ENCODE results near the gene UACA.
"Not testable (repeated sequence)": the region's sequence is repeated elsewhere in the genome, so short reads cannot be mapped to it uniquely, and the experiment has no call there.

UACA gene

DNA sequence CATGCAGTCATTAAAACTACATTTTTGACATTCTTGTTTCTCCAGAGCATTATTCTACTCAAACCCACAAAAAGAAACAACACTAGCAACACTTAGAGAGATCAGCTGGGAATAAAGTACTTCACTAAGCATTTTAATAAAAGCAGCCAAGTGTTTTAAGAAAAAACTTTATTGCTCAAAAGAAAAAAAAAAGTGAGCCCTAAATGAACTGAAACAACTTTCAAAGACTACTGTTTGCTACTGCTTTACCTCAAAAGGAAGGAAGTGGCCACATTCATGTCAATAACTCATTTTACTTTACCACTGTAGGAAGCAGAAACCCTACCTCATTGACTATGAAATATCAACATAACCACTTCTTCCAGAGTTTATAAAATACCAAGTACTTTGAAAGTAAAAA lies 91.3 kb downstream of the UACA start:
- FAIRE-seq (no peak), DNase-seq (ENCODE audit: low spot score) (no peak)

DNA sequence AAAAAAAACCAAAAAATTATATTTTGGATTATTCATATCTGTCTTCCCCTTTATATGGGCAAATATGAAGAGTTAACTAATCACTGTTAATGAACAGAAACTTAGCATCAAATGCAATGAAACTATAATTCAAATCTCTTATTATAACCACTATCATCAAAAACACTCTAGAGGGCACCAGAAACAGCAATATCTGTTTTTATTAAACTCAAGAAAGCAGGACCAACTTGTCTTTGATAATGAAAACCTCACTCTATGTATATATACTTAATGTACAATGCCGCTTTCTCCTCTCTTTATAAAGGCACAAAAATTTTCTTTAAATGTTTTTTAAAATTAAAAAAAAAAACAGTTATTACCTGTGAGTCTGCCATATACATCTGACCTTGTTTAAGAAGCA lies 92.7 kb downstream of the UACA start:
- peak; percentile 54 for FAIRE-seq
- DNase-seq (ENCODE audit: low spot score) = no peak

DNA sequence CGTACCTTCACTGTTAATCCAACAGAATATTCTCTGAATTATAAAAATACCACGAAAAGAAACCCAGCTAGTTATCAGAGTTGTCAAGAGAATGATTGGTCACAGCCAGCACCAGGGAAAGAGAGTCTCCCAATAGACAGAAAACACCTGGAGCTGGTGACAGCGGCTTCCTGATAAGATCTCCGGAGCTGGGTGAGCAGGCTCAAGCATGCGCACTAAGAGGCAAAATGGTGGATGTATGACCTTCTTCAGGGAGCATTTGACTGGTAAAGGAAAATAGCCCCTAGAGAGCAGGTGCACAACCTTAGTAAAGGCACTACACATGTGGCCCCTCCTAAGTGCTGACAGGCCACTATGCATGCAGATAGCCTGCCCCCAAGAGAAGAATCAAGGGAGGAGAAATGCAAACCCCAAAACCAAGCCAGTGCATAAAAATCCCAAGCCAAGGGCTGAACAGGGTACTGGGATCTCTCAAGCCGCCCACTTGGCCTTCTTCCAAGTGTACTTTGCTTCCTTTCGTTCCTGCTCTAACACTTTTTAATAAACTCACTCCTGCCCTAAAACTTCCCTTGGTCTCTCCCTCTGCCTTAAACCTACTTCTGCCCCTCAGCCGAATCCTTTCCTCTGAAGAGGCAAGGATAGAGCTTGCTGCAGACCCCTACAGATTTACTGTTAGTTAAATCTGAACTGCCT lies 93.2 kb downstream of the UACA start:
- DNase-seq (ENCODE audit: low spot score) = no peak

DNA sequence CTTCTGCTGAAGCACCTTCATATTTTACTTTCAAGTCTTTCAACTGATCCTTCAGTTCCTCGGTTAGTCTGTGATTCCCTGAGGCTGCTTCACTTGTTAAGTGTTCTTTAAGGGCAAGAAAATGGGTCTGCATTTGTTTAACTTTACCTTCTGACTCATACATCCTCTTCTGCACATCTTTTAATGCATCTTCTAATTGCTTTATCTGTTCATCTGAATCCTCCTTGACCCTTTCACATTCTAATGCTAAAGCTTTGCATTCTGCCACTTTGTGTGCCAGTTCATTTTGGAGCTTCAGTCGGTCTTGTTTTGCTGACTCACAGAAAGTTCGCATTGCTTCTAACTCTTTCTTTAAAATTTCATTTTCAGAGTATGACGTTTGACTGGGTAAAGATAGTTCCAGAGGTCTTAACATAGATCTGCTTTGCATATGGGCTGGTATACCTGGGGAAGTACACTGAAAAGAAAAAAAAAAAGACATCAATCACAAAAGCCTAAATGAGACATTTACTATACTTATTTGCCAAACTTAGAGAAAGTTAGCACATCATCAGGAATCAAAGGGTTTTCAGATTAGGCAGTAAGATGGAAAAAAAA lies 94.3 kb downstream of the UACA start:
- DNase-seq (ENCODE audit: low spot score) = no peak

More for the DNA sequence above, 93.2 kb downstream of the UACA start:
- FAIRE-seq = no peak

DNA sequence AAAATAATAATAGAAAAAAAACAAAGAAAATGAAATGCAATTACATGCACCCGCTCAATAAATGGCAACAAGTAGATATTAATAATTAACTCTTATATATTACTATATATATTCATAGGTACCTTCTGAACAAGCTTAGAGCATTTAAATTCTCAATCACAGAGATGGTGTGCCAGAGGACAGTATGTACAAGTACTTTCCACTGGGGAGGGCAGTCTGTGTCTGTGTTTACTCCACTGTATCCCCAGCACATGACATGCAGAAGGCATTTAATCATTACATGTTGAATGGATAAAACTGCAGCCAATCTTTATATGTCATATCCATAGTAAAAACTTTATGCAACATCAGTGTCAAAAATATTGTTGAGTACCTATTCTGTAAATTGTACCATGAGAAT lies 97.8 kb downstream of the UACA start:
- no peak for FAIRE-seq

More for the DNA sequence above, 94.3 kb downstream of the UACA start:
- FAIRE-seq = no peak

DNA sequence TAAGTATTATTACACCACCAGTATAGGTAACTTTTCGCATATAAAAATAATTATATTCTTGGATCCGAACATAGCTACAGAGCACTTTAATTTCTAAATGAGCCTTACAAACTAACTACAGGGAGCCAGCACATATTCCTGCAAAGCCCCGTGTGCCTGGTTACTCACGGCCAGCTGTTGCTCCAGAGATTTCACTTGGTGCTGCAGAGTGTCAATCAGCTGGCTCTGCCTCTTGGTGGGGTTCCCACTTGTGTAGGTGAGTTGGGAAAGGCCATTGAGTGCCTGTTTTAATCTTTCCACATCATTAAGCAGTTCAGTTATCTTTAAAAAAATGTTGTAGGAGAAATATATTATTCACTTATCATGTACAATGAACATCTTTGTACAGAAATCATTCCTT lies 98.9 kb downstream of the UACA start:
- FAIRE-seq = no peak
- DNase-seq (ENCODE audit: low spot score) = no peak

More for the DNA sequence above, 97.8 kb downstream of the UACA start:
- DNase-seq (ENCODE audit: low spot score) = no peak

DNA sequence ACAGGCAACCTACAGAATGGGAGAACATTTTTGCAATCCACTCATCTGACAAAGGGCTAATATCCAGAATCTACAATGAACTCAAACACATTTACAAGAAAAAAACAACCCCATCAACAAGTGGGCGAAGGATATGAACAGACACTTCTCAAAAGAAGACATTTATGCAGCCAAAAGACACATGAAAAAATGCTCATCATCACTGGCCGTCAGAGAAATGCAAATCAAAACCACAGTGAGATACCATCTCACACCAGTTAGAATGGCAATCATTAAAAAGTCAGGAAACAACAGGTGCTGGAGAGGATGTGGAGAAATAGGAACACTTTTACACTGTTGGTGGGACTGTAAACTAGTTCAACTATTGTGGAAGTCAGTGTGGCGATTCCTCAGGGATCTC lies 100.3 kb downstream of the UACA start:
- not testable (repeated sequence) for DNase-seq (ENCODE audit: low spot score); FAIRE-seq

DNA sequence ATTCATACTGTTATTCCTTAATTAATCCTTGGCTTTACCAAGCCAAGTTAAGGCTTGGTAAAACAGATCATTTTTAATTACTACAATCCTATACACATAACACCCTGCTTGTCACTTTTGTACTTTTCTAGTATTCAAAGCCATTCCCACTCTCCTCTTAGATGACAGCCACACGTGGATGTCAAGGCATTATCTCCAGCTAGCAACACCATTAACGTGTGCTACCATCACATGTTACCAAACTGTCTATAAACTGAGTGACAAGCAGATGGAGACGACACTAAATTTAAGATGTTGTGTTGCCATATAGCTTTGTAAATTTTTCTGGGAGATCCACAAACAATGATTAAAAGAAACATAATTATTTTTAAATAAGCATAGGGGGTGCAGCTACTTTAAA lies 103.7 kb downstream of the UACA start:
- DNase-seq (ENCODE audit: low spot score) = no peak
- no peak for FAIRE-seq

DNA sequence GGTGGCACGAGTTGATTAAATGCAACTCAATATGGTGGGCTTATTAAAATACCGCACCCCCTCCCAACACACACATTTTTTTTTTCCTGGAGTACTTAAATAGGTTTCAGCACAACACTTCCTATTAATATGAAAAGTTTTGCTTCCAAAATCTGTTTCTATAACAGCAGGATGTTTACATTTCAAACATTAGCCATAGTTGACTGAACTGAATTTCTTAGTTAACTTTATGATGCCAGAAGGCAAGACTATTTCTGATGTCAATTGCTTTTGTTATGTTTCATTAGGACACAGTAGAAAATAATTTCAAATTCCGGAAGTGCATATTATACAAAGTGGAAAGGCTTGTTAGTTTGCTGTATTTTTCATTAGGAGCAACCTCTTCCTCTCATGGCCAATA lies 104.7 kb downstream of the UACA start:
- FAIRE-seq (no peak), DNase-seq (ENCODE audit: low spot score) (no peak)

DNA sequence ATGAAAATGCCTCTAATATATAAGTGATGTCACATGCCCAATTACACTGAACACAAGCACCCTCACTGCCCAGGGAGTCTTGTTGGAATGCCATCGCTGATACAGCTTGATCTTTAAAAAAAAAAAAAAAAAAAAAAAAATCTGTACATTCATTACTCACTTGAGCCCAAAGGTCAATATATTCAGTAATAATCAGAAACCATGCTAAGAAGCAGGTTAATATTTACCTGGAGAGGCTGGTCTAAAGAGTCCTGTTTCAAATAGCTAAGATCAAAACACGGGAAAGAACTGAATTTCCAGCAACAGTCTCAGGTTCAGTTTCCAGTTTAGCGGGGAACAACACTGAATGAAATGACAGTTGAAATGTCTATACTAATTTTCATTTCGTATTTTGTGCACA lies 109.9 kb downstream of the UACA start:
- no peak for DNase-seq (ENCODE audit: low spot score)
- FAIRE-seq = no peak

DNA sequence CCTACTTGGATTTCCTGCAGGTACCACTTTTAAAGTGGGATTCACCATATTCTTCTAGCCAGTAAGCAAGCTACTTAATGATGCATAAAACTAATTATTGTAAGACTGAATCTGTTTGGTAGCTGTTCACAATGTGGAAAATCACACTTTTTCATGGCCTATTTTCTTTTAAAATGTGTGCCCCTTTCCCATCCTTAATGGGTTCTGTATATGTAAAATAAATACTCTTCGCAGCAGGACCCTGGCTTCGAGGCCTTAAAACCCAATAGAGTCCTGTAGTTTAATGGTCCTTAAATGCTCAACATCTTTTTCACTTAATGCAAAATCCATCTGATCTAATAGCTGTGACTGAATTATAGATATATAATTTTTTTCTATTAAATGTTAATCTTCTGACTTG lies 111.0 kb downstream of the UACA start:
- DNase-seq (ENCODE audit: low spot score) = no peak
- no peak for FAIRE-seq

DNA sequence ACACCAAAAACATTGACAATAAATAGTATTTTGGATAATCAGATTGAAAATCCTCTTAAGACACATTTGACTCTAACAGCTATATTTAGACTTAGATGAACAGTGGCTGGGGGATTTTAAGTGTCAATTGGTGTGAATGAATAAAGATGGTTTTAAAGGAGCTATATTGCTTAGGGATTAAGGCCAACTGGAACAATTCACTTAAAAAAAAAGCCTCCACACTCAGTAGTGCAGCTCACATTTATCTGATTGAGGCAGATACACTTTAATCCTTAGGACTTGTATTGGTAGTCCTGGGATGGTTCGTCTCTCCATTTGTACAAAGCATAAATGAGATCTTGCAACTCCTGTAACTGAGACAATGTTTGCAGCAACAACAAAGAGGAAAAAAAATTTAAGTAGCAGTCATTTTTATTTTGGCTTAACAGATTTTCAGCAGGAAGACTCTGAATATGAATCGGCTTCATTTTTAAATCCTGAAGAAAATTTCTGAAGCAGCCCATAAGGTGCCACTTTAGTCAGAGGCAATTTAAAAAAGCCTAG lies 112.0 kb downstream of the UACA start:
- no peak for DNase-seq (ENCODE audit: low spot score)
- no peak for FAIRE-seq

DNA sequence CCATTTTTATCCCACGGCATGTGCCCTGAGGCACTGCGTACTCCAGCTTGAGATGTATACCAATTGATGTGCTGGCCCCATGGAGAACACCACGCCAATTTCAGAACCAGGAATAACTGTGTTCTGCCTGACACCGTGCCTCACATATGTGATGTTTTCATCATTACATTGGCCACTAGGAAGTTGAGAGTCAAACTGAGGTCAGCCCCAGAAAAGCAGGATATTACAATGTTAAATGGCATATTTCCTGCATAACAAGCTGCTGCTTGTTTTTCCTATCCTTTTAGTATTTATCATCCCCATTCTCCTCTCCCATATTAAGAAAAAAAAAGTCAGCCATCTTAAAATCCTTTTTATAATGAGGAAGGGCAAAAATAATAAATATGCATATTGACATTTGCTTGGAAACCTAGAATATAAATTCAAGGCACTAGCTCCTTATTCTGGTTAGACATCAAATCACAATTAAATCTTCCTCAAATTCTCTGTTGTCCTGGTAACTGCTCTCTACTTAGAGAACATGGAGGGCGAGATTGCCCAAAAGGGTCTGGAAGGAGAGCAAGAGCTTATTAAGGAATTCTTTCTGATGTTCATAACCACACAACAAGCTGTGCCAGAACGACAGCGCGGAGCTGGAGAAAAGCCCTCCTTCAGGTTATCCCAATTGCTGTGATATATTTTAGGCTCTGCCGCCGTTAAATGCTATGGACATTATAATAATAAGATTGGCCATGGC lies 112.6 kb downstream of the UACA start:
- no peak for FAIRE-seq
- DNase-seq (ENCODE audit: low spot score) = no peak

DNA sequence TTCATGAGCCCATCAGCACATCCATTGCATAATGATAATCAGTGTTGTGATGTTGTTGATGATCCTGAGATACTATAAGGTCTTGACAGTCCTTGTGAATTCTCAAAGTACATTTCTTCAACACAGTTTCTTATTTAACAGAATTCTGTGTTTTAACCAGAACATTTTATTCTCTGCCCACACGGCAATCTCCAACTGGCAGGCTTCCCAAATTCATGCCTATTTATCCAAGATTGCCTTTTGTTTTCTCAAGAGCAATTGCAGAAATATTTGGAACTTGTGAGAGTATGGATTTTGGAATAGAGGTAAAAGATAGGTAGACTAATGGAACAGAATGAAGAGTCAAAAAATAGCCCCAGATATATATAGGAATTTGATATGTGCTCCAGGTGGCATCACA lies 116.0 kb downstream of the UACA start:
- no peak for DNase-seq (ENCODE audit: low spot score)
- no peak for FAIRE-seq

DNA sequence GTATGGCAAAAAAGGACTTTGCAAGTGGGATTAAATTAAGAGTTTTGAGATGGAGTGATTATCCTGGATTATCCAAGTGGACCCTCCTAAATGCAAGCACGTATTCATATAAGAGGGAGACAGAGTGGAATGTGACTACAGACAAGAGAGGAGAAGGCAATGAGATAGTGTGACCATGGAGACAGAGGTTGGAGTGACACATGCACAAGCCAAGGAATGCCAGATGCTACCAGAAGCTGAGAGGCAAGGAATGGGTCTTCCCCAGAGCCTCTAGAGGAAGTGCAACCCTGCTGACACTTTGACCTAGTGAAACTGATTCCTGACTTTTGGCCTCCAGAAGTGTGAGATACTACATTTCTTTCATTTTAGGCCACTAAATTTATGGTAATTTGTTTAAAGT lies 117.2 kb downstream of the UACA start:
- DNase-seq (ENCODE audit: low spot score) (no peak), FAIRE-seq (no peak)

DNA sequence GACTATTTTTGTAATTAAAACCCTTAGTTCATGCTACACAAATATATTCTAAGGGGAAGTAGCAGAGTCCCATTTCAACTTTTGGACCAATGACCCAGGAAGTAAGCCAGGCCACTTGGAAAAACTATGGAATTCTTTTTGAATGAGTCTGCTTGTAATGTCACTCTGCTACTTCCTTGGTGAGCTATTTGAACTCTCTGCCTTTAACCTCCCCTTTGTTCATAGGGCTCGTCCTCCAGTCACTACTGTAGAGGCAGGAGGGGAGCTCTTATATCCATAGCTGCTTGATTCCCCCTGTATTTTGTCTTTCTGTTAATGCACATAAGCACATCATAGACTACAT lies 119.6 kb downstream of the UACA start:
- FAIRE-seq = peak; percentile 74

DNA sequence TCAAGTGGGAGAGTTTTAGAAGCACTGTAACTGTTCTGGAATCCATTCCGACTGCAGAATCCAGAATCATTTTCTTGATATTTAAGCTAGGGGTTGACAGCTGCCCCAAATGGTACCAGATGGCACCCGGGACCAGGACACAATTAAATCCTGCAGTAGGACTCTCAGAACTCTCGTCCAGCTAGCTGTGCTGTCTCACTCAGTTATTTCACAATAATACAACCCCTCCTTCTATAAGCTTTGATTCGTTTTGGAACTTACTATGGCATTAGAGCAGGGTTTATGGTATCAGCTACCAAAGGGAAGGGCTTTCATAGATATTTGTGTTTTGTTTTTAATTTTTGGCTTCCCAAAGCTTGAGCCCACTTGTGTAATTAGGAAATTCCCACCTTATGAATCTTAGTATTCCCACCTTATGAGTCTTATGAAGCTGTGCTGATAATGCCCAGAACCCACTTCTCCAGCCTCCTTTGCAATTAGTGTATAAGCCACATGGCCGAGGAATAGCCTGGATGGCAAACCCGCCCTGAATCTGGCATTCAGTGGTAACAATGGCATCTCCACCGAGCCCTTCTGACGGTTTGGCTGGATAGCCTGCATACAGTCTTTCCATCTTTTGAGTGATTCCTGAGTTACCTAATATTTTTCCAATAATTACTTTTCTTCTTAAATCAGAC lies 120.1 kb downstream of the UACA start:
- FAIRE-seq = no peak

More for the DNA sequence above, 119.6 kb downstream of the UACA start:
- peak; percentile 71 for DNase-seq (ENCODE audit: low spot score)

DNA sequence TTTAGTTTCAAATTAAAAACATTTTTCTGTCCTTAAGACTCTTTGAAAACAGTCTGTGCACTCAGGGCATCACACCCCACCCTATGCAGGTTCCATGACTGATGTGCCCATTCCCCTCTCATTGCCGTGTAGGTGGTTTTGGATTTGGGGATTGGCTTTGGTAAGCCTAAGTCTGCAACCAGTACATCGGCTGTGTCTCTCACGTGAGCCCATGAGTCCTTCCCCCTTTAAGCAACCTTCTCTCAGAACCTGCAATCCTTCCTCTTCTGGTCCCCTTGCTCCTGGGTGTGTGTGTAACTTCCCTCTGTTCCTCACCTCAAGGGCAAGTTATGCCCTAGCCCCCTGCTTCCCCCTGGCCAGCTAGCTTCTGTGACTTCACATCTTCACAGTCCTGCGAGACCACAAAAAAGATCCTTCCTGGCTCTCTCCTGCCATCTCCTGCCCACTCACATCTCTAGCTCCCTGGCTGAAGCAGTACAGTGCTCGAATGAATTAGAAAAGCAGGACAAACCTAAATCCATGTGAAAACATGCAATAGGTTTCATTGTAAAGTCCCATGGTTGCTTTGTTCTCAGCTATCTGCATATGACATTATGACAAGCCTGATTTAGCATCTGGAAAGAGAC lies 126.7 kb downstream of the UACA start:
- DNase-seq (ENCODE audit: low spot score) (no peak), FAIRE-seq (no peak)

More for the DNA sequence above, 120.1 kb downstream of the UACA start:
- no peak for DNase-seq (ENCODE audit: low spot score)

DNA sequence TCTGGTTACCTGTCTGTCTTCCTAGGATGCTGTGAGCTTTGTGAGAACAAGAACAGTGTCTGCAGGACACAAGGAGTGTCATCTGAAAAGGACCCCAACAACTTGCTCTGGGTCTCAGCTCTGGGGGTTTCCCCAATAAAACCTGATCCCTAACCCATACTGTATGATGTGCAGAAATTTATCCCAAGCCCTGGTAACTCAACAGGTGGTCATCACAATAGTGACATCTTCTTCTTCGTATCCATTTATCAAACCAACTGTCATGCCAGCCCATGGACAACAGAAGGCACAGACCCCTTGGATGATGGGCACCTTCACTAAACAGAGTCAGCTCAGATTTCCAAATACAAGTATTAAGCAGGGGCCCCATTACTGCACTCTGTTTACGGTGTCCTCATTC lies 127.5 kb downstream of the UACA start:
- DNase-seq (ENCODE audit: low spot score) = no peak

DNA sequence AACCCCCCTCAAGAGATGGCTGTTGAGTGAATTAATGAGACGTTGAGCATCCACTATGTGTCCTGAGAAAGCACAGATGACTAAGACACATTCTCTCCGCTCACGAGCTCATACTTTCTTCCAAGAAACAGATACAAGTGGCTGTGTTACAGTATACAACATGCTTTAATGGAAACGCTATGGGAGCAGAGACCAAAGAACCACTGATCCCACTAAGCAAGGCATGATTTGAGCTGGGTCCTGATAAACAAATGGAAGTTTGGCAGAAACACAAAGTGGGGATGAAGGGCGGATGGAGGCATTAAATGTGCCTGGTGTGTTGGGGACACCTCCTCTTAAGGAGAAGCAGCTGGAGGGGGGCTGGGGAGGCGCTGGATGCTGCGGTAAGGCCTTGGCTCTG lies 129.4 kb downstream of the UACA start:
- DNase-seq (ENCODE audit: low spot score) (no peak), FAIRE-seq (no peak)

More for the DNA sequence above, 127.5 kb downstream of the UACA start:
- FAIRE-seq = no peak

DNA sequence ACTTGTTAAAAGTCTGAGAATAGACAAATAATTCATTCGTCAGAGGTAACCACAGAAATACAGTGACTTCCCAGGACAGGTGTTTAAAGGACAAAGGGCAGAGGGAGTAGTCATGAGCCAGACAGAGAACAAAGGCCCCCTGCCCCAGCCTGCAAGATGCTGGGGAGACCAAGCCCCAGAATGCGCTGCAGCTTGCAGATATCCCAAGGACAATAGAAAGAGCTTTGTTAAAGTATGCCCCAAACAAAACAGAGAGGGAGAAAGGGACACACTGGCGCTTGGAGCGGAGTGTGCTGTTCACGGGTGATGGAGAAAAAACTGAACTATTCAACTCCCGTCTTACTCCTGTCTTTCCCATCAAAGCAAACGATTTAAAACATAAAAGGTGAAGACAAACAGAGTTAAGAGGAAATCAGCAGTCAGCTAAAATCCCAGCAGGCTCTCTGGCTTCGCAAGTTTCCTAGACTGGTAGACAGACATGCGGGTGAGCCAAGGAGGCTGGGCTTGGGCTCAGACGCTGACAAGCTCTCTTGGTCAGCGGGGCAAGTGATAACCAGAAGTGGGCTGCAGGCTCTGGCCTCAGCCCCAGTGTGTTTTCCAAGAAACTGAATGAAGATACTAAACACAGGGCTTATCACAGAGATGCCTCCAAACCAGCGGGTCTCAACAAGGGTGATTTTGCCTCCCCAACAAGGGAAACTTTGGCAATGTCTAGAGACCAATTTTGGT lies 130.1 kb downstream of the UACA start:
- DNase-seq (ENCODE audit: low spot score) (no peak), FAIRE-seq (no peak)

Measured in RCC 7860 (cell line).